Left ventricle myocardium inferior (tissue), 1 donor: ENCODE measurements around the gene KCNJ15. TPM values are rescaled to one million over a fixed set of nuclear protein-coding genes. Genes with fewer than 3 reads are reported as not detected.

Source experiments
- DNase-seq: peaks from one replicate; pipeline ENCODE4 v3.0.0-alpha.2; 2020
- H3K27ac ChIP-seq: fragments of 200-600 bp; replicated peaks from 2 replicates; pipeline ENCODE4 v1.8.0; 2021
- H3K27me3 ChIP-seq: fragments of 200-600 bp; 2 replicates; pipeline ENCODE4 v1.8.0; 2021; ENCODE audit warnings: low read depth
- H3K36me3 ChIP-seq: fragments of 200-600 bp; 2 replicates; pipeline ENCODE4 v1.8.0; 2021
- H3K4me1 ChIP-seq: fragments of 200-600 bp; 2 replicates; pipeline ENCODE4 v1.8.0; 2021
- H3K4me3 ChIP-seq: fragments of 200-600 bp; 2 replicates; pipeline ENCODE4 v1.8.0; 2021; ENCODE audit warnings: mild to moderate bottlenecking, moderate library complexity
- H3K9me3 ChIP-seq: fragments of 200-600 bp; replicated peaks from 2 replicates; pipeline ENCODE4 v1.8.0; 2021
- CTCF ChIP-seq: fragments of 200-600 bp; IDR thresholded peaks from 2 replicates; pipeline ENCODE4 v1.8.0; 2021; ENCODE audit warnings: antibody characterized with exemption, mild to moderate bottlenecking, borderline replicate concordance
- intact Hi-C: fragments of 100-400 bp; cut with micrococcal nuclease; formaldehyde crosslinking; loops from one replicate; pipeline ENCODE4 v1.11.0; 2022
- total RNA-seq: library from RNA; stranded (reverse); fragmentation: NEBNext Ultra II Directional; extraction: Animal tissue kit (Norgen Biotek cat#: 25700); gene quantifications from one replicate; pipeline ENCODE4 v1.2.1, GENCODE V29; 2021
- donor health status: DM: no; HTN: yes; CAD: no; lungs with severe emphysema.

Gene KCNJ15
- total RNA-seq, 1 donor from 2014 or later, result 0.30 TPM

GRCh38 chr21:38346286-38346685, 89.5 kb downstream of the KCNJ15 start:
- intact Hi-C loops, result no loop called here
- no peaks in the 10 kb centered on the region for H3K4me1 ChIP-seq
- no peak for DNase-seq
- no peak overlapping the region for H3K4me3 ChIP-seq
- H3K9me3 ChIP-seq, result no peaks in the 10 kb centered on the region
- no peaks in the 10 kb centered on the region for H3K27me3 ChIP-seq
- no peaks in the 10 kb centered on the region for H3K36me3 ChIP-seq
- no peak overlapping the region for H3K27ac ChIP-seq
- no peak for TF ChIP-seq CTCF

DNA sequence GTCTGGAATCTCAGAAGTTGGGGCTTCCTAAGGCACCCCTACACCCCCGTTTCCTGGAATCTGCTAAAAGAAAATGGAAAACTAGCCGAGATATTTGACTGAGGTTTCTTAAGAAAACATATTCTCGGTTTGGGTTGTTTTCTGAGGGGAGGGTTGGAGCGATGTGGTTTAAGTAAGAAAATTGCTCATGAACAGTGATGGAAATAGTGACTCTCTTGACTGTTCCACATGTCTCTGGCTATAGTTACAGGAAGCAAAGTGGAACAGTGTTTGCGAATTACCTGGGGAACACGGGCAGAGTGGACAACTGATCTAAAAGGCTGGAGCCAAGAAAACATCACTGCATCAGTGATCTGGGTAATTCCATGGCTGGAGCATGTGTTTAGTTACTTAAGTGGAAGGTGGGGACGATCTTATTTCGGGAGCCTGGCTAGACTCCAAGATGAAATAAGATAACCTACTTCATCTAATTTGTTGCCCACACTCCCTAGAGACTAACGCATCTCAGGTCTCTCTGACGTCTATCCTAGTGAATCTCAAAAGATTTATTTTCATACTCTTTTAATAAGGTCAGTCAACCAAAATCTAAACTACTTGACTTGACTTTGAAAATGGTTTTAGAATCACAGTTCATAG, 92.4 kb downstream of the KCNJ15 start:
- Histone ChIP-seq H3K9me3 (no peaks in the 10 kb centered on the region), H3K4me1 (peaks cover 11% of the 10 kb centered on the region), H3K27ac (no peak overlapping the region), H3K36me3 (no peaks in the 10 kb centered on the region), H3K27me3 (no peaks in the 10 kb centered on the region), H3K4me3 (no peak overlapping the region)
- DNase-seq, result no peak
- no peak for TF ChIP-seq CTCF
- intact Hi-C loops, result no loop called here

- no peaks in the 10 kb centered on the region for H3K9me3 ChIP-seq
Measured at GRCh38 chr21:38349977-38350376, 93.2 kb downstream of the KCNJ15 start.

DNA sequence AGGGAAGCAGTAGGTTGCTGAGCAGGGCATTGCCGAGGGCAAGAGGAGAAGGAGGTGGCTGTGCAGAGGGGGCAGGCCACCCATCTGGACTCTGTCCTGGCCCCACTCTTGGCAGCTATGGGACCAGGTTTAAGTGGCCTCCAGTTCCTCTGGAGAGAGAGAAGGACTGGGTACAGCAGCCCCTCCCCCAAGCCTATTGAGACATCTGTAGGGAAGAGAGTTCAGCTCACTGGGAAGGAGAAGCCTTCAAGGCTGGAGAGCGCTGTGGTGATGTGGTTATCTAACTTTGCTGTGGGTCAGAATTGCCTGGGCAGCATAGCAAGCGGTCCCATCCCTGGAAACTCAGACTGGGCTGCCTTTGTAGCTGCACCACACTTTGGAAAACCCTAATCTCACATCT, 93.9 kb downstream of the KCNJ15 start:
- H3K9me3 ChIP-seq, result no peaks in the 10 kb centered on the region
- peaks cover 11% of the 10 kb centered on the region for H3K4me1 ChIP-seq
- intact Hi-C loops, result no loop called here
- H3K27ac ChIP-seq, result no peak overlapping the region
- no peaks in the 10 kb centered on the region for H3K36me3 ChIP-seq
- peaks cover 5% of the 10 kb centered on the region for H3K27me3 ChIP-seq
- no peak for DNase-seq
- H3K4me3 ChIP-seq, result no peak overlapping the region
- no peak for TF ChIP-seq CTCF

More at GRCh38 chr21:38349977-38350376, 93.2 kb downstream of the KCNJ15 start:
- intact Hi-C loops, result no loop called here
- H3K36me3 ChIP-seq, result no peaks in the 10 kb centered on the region
- no peak for DNase-seq
- peaks cover under 1% of the 10 kb centered on the region for H3K27me3 ChIP-seq
- H3K27ac ChIP-seq, result no peak overlapping the region
- peaks cover 11% of the 10 kb centered on the region for H3K4me1 ChIP-seq
- no peak overlapping the region for H3K4me3 ChIP-seq
- TF ChIP-seq CTCF, result no peak

- no peaks in the 10 kb centered on the region for H3K36me3 ChIP-seq
- H3K9me3 ChIP-seq, result no peaks in the 10 kb centered on the region
- H3K27me3 ChIP-seq, result peaks cover 5% of the 10 kb centered on the region
- no peak for DNase-seq
- peaks cover 11% of the 10 kb centered on the region for H3K4me1 ChIP-seq
- H3K4me3 ChIP-seq, result no peak overlapping the region
- no peak for TF ChIP-seq CTCF
- no peak overlapping the region for H3K27ac ChIP-seq
- intact Hi-C loops, result no loop called here
Measured at GRCh38 chr21:38351176-38351959, 94.6 kb downstream of the KCNJ15 start.
